Pulmonary artery endothelial cell (primary cell): ENCODE results near the gene DOP1A. TPM values are rescaled to one million over a fixed set of nuclear protein-coding genes. Genes with fewer than 3 reads are reported as not detected.

Source experiments
- DNase-seq: peaks from one replicate; pipeline ENCODE4 v3.0.0-alpha.2; 2011; ENCODE audit warnings: low read depth, low spot score
- total RNA-seq: library from RNA; depleted of rRNA; stranded (reverse); fragments of >200 nt; gene quantifications from 2 replicates; pipeline ENCODE4 v1.2.3, GENCODE V29; 2014

The DOP1A gene
- total RNA-seq, 1 donor from 2014 or later: 22.2 TPM

GRCh38 chr6:83071023-83071422 lies 3.6 kb downstream of the DOP1A start:
- peak; percentile 57 for DNase-seq

- DNase-seq: no peak
Observed at GRCh38 chr6:83071707-83072106, 4.2 kb downstream of the DOP1A start.

GRCh38 chr6:83072726-83073125 lies 5.3 kb downstream of the DOP1A start:
- no peak for DNase-seq

- no peak for DNase-seq
Observed at GRCh38 chr6:83073615-83074014, 6.1 kb downstream of the DOP1A start.

GRCh38 chr6:83083476-83083875 lies 16.0 kb downstream of the DOP1A start:
- no peak for DNase-seq

- DNase-seq: no peak
Observed at GRCh38 chr6:83086751-83087150, 19.3 kb downstream of the DOP1A start.

- DNase-seq: no peak
Observed at GRCh38 chr6:83092756-83093399, 25.4 kb downstream of the DOP1A start.

- DNase-seq: no peak
Observed at GRCh38 chr6:83096791-83097190, 29.3 kb downstream of the DOP1A start.

GRCh38 chr6:83097204-83097603 lies 29.7 kb downstream of the DOP1A start:
- no peak for DNase-seq

GRCh38 chr6:83097675-83098074 lies 30.2 kb downstream of the DOP1A start:
- no peak for DNase-seq

- no peak for DNase-seq
Observed at GRCh38 chr6:83098589-83098988, 31.1 kb downstream of the DOP1A start.

- DNase-seq: no peak
Observed at GRCh38 chr6:83108378-83108777, 40.9 kb downstream of the DOP1A start.

GRCh38 chr6:83113258-83113657 lies 45.8 kb downstream of the DOP1A start:
- DNase-seq: no peak

- DNase-seq: no peak
Observed at GRCh38 chr6:83114164-83114563, 46.7 kb downstream of the DOP1A start.

- no peak for DNase-seq
Observed at GRCh38 chr6:83117802-83118201, 50.3 kb downstream of the DOP1A start.

- peak; percentile 10 for DNase-seq
Observed at GRCh38 chr6:83119742-83120300, 52.4 kb downstream of the DOP1A start.

- no peak for DNase-seq
Observed at GRCh38 chr6:83124553-83124952, 57.1 kb downstream of the DOP1A start.

- no peak for DNase-seq
Observed at GRCh38 chr6:83125425-83125824, 58.0 kb downstream of the DOP1A start.

- DNase-seq: no peak
Observed at GRCh38 chr6:83126223-83126622, 58.8 kb downstream of the DOP1A start.

GRCh38 chr6:83126807-83127206 lies 59.3 kb downstream of the DOP1A start:
- no peak for DNase-seq

GRCh38 chr6:83127258-83127657 lies 59.8 kb downstream of the DOP1A start:
- no peak for DNase-seq

GRCh38 chr6:83127976-83128375 lies 60.5 kb downstream of the DOP1A start:
- no peak for DNase-seq

- DNase-seq: no peak
Observed at GRCh38 chr6:83132121-83132520, 64.7 kb downstream of the DOP1A start.
